Stimulated activated CD8-positive, alpha-beta memory T cell treated with anti-CD3 and anti-CD28 coated beads, Interleukin-7, amount 100 ng/mL, for 4 hours (primary cell): ENCODE measurements around the gene NLRP3.
"Not testable (repeated sequence)": the region's sequence is repeated elsewhere in the genome, so short reads cannot be mapped to it uniquely, and the experiment has no call there.

Source experiments
- DNase-seq, 2 donors: peaks; one replicate each; pipeline ENCODE4 v3.0.0-alpha.2; 2020; ENCODE audit warnings: low read depth in 2 of 2

Gene NLRP3

DNA sequence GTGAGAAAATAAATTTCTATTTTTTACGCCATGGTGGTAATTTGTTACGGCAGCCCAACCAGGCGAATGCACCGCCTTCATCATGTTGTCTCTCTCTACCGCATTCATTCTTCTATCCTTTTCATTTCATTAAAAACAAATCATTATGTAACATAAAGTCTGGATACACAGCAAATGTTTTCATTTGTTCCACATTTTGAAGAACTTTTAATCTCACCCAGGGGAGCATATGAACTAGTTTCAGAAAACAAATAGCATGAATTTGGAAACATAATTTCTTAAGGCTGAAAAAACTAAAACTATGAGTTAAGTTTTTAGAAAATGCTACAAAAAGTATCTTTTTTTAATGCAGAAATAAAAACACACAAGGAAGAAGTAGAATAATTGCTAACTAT lies 53.2 kb downstream of the NLRP3 start:
- no peak for DNase-seq

DNA sequence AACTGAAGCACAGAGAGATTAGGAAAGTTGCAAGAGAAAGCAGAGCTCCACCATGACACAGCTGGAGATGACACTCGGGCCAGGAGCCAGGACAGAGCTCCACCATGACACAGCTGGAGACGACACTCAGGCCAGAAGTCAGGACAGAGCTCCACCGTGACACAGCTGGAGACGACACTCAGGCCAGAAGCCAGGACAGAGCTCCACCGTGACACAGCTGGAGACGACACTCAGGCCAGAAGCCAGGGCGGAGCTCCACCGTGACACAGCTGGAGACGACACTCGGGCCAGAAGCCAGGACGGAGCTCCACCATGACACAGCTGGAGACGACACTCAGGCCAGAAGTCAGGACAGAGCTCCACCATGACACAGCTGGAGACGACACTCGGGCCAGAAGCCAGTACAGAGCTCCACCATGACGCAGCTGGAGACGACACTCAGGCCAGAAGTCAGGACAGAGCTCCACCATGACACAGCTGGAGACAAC lies 55.0 kb downstream of the NLRP3 start:
- not testable (repeated sequence) for DNase-seq

DNA sequence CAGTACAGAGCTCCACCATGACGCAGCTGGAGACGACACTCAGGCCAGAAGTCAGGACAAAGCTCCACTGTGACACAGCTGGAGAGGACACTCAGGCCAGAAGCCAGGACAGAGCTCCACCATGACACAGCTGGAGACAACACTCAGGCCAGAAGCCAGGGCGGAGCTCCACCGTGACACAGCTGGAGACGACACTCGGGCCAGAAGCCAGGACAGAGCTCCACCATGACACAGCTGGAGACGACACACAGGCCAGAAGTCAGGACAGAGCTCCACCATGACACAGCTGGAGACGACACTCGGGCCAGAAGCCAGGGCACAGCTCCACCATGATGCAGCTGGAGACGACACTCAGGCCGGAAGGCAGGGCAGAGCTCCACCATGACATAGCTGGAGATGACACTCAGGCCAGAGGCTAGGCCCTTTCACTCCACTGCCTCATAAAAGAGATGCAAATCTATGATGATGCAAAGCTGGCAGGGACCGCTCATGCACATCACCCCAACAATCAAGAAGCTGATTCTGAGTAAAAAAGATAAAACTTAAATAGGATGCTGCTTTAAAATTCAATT lies 55.6 kb downstream of the NLRP3 start:
- no peak for DNase-seq

DNA sequence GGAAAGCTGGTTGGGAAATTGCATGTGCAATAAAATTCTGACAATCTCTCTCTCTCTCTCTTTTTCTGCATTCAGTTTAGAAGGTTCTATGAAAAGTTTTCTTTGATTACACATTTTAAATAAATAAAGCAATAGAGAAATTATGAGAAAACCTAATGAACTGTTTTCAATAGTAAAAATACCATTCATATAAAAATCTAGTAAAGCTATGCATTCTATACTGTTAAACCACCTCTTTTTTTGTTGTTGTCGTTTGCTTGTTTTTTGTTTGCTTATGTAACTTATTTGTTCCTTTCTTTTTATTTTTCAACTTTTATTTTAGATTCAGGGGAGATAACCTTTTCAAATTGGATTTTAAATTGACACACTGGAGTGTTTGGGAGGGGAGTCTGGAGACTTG lies 56.1 kb downstream of the NLRP3 start:
- no peak for DNase-seq

DNA sequence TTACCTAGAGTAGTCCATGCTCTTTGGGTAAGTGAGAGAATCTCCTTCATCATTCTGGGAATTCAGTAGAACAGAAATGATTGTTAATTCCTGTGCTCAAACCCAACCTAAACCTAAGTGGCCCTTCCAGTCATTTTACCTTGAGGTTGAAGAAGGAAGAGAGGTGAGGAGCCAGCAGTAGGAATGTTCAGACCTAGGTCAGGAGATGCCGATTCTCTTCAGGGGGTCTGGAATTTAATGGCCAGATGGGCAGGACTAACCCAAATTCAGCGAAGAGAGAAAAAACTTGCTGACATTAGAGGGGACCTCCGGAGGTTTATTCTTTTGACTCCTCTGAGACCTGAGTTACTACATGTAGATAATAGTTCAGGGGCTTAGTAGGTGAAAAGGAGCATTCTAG lies 58.4 kb downstream of the NLRP3 start:
- DNase-seq = no peak

DNA sequence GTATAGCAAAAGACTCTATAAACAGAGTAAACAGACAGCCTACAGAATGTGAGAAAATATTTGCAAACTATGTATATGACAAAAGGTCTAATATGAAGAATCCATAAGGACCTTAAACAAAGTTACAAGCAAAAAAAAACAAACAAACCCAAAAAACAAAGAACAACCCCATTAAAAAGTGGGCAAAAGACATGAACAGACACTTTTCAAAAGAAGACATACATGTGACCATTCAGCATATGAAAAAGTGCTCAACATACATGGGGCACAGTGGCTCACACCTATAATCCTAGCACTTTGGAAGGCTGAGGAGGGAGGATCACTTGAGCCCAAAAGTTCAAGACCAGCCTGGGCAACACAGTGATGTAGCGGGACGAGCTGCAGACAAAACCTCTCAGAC lies 59.8 kb downstream of the NLRP3 start:
- DNase-seq = no peak

DNA sequence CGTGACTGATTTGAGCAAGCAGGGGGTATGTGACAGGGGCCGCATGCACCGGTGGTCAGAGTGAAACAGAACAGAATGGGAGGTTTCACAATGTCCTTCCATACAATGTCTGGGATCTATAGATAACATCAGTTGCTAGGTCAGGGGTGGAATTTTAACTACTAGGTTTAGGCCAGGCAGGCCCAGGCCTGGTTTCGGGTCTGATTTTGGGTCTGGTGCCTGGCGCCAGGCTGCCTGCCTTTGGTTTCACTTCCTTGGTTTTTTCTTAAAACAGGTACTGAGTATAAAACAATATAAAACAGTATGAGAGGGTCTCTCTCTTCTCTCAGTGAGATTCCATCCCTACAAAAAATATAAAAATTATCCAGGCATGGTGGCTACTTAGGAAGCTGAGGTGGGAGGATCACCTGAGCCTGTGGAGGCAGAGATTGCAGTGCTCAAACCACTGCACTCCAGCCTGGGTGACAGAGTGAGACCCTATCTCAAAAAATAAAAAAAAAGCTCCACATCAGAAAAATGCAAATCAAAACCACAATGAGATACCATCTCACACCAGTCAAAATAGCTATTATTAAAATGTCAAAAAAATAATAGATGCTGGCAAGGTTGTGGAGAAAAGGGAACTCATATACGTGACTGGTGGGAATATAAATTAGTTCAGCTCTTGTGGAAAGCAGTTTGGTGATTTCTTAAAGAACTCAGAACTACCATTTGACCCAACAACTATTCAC lies 60.5 kb downstream of the NLRP3 start:
- not testable (repeated sequence) for DNase-seq

DNA sequence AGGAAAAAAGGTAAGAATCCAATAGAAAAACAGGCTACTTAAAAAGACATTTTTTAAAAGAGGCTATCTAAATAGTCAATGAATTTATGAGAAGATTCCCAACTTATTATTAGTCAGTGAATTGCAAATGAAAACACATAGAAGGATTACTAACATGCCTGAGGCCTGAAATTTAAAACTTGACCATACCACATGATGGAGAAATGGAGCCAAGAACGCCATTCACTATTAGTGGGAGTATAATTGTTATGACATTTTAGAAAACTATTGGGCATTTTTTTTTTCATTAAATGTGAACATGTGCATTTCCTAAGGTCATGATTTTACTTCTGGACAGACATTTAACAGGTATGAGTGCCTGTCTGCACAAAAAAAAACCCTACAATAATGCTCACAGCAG lies 66.8 kb downstream of the NLRP3 start:
- no peak for DNase-seq

DNA sequence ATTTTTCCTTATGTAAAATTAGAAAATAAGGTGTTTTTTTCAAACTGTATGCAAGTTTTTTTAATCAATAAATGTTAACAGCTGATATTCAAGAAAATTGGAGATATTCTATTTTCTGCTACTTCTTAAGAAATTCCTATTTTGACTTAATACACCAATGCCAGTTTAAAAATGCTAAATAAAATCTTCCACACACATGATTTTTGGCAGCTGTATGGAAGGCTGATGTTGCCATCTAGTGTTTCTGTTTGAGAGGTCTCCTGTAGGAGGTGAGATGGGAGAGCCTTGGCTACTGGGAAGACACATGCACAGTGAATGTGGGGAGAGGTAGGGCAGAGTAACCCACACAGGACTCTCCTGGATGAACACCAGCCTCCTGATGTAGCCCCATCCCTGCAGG lies 71.1 kb downstream of the NLRP3 start:
- peak in 1 of 2 donors; percentile 3 for DNase-seq

DNA sequence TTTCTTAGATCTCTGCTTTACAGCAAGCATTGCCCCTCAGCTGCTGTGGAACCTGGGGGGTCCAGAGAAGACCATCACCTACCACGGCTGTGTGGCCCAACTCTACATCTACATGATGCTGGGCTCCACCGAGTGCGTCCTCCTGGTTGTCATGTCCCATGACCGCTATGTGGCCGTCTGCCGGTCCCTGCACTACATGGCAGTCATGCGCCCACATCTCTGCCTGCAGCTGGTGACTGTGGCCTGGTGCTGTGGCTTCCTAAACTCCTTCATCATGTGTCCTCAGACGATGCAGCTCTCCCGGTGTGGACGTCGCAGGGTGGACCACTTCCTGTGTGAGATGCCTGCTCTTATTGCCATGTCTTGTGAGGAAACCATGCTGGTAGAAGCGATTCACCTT lies 75.4 kb downstream of the NLRP3 start:
- no peak for DNase-seq

DNA sequence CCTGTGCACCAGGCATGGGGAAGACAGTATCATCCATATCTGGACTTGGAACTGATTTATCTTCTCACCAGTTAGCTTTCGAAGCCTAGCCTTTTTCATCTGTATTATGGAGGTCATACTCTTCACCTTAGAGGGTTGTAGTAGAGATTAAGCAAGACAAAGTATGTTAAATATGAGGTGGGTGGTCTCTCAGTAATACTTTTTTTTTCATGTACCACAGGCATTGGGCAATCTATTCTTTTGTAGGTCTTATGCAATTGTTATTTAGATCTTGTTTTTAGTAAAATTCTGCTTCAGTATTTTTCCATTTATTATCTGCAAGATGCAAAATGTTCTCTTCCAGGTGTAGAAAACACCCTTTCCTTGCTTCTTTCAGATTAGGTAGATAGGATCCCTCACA lies 77.1 kb downstream of the NLRP3 start:
- DNase-seq = no peak

DNA sequence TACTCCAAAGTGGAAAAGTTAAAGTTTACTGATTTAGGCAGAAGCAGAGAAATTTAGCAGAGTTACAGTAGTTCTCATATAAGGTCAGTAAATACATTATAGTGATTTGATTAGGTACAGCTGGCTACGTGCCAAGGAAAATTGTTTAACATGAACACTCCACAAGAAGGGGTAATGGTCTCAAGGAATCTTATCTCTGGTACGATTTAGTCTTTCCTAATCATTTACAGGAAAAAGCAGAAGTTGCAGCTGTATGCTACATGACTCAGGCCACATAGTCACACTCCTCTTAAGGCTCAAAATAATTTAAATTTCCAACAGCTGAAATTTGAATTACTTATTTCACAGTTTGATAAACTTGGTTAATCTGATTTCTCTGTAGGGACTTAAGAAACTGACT lies 78.8 kb downstream of the NLRP3 start:
- DNase-seq = no peak

DNA sequence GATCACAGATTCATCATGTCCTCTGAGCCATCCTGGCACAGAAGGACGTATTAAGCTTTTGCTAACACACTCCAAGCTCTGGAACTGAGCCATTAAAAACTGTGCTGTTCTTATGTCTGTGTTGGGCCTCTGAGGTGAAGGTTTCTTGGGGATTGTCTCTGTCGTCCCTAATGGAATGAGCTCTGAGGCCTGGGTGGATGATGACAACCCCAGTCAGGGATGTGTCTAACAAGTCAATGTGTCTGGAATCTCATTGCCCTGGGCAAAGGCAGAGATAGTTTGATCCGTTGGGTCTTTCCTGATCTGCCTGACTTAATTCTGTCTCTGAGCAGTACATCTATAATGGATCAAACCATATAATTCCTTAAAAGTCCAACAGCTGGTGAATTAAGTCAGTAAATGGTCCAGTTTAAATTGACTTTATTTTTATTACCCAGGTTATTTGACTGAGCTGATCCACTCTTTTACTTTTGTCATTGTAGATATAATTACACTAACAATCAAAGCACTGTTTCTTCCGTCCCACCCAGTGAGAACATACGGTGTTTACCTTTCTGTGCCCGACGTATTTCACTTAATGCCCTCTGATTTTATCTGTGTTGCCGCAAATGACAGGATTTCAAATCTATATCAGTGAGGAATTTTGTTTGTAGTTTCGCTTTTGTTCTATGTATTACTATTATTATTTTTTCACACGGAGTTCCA lies 80.8 kb downstream of the NLRP3 start:
- DNase-seq = no peak
